NCI-H1694 treated with DMSO at 0.1 percent for 48 hours (cell line): ENCODE data around the gene KIF3B.
"Not testable (repeated sequence)": the region's sequence is repeated elsewhere in the genome, so short reads cannot be mapped to it uniquely, and the experiment has no call there.

ENCODE experiments used
- DNase-seq: peaks from one replicate; lab custom pipeline; 2025; lab: John Stamatoyannopoulos, UW

Gene KIF3B

GRCh38 chr20:32248043-32248442 lies 29.4 kb upstream of the KIF3B start:
- no peak for DNase-seq

DNA sequence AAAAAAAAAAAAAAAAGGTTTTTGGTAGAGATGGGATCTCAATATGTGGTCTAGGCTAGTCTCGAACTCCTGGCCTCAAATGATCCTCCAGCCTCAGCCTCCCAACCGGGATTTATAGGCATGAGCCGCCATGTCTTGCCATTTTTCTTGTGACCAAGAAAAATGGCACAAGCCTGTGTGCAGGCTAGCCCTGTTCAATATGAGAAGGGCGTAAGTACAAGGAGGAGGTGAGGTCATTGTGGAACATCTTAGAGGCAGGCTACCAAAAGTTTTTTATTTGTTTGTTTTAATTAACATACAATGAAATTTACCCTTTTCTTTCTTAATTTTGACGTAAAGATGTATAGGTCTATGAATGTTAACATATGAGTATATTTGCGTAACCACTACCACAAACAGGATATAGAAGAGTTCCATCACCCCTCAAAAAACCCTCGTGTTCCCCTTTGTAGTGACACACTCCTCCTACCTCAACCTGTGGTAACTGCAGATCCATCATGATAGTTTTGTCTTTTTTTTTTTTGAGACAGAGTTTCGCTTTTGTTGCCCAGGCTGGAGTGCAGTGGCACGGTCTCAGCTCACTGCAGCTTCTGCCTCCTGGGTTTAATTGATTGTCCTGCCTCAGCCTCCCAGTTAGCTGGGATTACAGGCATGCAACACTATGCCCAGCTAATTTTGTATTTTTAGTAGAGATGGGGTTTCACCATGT lies 28.3 kb upstream of the KIF3B start:
- DNase-seq, result no peak

- no peak for DNase-seq
Observed at GRCh38 chr20:32251470-32251869, 26.0 kb upstream of the KIF3B start.

- no peak for DNase-seq
Observed at GRCh38 chr20:32252189-32252588, 25.3 kb upstream of the KIF3B start.

- not testable (repeated sequence) for DNase-seq
Observed at GRCh38 chr20:32260973-32261372, 16.5 kb upstream of the KIF3B start.

GRCh38 chr20:32261644-32262043 lies 15.8 kb upstream of the KIF3B start:
- DNase-seq, result no peak

DNA sequence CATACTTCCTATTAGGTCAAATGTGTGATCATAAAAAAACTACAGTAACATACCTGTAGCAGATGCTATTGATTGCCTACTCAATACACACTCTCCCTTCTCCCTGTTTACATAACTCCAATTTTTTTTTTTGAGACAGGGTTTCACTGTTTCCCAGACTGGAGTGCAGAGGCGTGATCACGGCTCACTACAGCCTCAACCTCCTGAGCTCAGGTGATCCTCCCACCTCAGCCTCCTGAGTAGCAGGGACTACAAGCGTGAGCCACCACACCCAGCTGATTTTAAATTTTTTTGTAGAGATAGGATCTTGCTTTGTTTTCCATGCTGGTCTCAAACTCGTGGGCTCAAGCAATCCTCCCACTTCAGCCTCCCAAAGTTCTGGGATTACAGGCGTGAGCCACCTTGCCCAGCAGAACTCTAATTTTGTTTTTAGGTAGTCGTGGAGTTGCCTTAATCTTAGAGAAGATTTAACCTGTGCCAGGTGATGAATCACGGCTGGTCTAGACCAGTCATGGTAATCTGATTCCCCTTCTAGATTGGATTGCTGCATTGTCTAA lies 14.0 kb upstream of the KIF3B start:
- no peak for DNase-seq

DNA sequence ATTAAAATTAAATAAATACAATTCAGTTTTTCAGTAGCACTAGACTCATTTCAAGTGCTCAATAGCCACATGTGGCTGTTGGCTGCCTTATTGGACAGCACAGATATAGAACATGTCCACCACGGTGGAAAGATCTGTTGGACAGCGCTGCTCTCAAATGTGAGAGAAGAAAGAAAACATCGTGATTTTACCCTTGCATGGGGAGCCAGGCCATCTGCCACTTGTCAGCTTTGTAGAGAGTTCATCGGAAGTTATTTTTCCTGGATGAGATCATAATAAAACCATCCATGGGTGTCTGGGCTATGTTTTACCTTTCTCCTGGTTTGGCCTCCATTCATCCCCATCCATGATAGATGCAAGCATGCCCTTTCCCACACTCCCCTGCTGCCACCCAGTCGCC lies 5.8 kb upstream of the KIF3B start:
- DNase-seq, result peak; percentile 22

DNA sequence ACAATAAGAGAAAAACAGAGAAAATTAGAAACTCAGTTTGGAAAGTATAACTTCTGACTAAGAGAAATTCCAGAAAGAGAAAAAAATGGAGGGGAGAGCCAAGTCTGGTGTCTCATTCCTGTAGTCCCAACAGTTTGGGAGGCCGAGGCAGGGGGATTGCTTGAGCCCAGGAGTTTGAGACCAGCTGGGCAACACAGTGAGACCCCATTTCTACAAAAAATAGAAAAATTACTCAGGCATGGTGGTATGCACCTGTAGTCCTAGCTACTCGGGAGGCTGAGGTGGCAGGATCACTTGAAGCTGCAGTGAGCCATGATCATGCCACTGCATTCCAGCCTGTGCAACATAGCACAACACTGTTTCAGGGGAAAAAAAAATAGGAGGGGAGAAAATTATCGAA lies 3.1 kb upstream of the KIF3B start:
- no peak for DNase-seq

- not testable (repeated sequence) for DNase-seq
Observed at GRCh38 chr20:32275163-32275562, 2.3 kb upstream of the KIF3B start.

DNA sequence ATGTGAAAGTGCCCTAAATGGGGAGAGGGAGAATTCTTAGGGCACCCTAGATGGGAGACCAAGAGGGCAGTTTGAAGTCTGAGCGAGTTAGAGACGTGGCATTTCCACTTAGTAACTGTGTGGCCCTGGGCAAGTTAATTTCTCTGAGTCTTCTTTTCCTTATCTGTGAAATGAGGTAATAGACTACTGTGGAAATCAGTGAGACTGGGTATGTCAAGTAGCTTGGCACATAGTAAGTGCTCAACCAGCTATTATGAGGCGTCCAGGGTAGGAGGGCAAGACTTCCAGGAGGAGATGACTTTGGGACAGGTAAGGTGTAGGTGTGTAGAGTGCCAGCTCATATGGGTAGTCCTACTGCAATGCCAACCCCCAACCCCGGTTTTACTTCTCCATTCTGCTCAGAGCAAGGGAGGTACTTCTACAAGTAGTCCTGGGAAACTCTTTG lies 770 bp downstream of the KIF3B start:
- DNase-seq, result no peak

DNA sequence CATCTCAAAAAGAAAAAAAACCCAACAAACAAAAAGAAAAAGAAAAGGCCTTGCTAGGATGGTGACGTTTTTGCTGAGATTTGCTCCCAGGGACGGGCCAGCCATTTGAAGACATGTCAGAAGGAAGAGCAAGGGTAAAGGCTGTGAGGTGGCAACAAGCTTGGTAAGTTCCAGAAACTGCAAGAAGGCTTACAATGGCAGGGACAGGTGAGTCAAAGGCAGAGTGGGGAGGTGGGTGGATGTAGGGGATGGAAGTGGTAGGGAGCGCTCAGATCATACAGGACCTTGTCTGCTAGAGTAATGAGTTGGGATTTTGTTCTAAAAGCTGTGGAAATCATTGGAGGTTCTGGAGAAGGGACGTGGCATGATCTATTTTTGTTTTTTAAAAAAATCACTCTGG lies 4.3 kb downstream of the KIF3B start:
- no peak for DNase-seq

GRCh38 chr20:32282461-32282860 lies 5.0 kb downstream of the KIF3B start:
- peak; percentile 82 for DNase-seq

DNA sequence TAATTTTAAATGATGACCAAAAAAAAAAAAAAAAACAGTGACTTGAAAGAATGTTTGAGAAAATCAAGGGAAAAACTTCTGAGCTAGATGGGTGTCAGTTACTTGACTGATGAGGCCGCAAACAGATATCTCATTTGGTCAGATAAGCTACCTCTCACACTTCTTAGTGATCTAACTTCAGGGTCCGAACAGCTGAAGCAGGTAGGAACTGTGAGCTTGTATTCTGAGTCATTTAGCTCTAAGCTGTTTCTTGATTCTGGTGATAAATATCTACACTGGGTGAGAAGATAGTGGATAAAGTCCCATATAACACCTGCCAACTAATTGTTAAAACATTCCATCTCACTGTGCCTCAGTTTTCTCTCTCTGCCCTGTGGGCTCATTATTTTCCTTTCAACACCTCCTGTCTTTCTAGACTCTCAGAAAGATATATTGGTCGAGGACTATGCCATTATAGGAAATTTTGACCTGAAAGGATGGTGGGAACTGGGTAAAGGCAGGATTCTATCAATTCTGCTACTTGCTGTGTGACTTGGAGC lies 7.7 kb downstream of the KIF3B start:
- DNase-seq, result no peak

DNA sequence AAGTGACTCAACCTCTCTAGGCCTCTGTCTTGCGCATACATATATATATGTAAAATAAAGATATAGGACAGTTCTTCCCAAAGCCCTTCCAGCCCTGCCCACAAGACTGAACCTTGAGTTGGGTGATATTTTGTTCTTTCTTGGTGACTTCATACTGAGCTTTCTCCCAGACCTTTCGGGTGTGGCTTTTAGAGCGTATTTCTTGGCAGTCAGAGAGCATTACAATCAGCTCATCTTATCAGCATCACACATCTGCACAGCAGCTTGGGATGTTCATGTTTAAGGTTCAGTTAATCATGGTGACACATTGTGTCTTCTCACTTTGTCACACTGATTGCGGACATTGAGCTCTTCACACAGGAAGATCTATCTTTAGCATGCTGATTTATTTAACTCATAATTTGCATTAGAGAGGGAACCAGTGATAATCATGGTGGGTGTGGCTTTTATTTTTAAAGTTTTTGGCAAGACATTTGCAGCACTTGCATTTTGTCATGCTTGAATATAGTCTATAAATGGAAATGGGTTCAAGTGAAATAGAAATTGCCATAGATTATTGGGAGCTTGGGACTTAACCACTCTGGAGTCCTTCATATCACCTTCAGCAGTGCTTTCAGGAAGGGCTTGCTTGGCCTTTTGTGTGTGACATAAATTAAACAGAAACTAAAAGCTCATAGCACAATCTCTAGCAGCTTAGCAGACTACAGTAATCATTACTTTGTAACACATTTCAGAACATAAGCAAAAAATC lies 8.3 kb downstream of the KIF3B start:
- DNase-seq, result no peak

- no peak for DNase-seq
Observed at GRCh38 chr20:32287231-32287638, 9.8 kb downstream of the KIF3B start.

DNA sequence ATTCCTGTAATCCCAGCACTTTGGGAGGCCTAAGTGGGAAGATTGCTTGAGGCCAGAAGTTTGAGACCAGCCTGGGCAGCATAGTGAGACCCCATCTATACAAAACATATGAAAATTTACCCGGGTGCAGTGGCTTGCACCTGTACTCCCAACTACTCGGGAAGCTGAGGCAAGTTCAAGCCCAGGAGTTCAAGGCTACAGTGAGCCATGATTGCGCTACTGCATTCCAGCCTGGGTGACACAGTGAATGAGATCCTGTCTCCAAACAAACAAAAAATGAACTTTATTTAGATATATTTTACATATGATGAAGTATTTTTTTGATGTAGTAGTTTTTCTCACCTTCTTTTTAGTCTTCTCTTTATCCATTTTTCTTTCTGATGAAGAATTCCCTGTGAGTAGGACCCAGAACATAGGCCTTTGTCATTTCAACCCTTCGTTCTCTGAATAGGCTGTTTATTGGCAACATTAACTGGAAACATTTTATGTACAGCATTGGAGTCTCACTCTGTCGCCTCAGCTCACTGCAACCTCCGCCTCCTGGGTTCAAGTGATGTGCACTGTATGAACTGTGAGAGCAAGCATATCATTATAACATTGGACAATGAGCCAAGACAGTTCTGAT lies 10.9 kb downstream of the KIF3B start:
- DNase-seq, result no peak

DNA sequence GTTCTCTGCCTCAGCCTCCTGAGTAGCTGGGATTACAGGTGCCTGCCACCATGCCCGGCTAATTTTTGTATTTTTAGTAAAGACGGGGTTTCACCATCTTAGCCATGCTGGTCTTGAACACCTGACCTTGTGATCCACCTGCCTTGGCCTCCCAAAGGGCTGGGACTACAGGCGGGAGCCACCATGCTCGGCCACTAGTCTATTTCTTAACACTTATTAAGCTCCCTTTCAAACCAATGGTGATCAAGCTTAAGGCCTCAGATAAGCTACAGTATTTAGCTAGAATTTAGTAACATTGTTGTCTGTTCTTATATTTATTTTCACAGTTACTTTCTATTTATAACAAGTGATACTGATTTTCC lies 11.8 kb downstream of the KIF3B start:
- DNase-seq, result not testable (repeated sequence)

DNA sequence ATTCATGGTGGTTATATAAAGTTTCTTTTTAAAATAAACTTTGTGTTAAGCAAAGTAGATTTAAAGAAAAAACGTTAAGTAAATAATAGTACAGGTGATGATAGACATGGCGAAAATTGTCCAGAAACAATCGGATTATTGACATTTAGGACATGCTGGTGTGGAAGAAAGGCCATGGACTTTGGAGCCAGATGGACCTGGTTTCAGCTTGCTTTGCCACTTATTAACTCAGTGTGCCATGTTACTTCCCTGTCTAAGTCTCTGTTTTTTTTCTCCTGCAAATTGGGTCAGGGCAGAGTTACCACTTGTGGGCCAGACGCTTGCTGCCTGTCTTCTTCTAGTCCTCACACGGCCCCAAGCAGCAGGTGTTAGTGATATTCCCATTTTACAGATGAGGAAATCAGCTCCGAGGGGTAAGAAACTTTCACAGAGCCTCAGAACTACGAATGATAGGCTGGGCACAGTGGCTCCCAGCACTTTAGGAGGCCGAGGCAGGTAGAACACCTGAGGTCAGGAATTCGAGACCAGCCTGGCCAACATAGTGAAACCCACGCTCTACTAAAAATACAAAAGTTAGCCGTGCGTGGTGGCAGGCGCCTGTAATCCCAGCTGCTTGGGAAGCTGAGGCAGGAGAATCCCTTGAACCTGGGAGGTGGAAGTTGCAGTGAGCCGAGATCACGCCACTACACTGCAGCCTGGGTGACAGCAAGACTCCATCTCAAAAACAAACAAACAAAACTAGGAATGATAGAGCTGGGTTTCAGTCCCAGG lies 12.4 kb downstream of the KIF3B start:
- DNase-seq, result no peak

GRCh38 chr20:32291166-32291565 lies 13.7 kb downstream of the KIF3B start:
- DNase-seq, result no peak

GRCh38 chr20:32292548-32292947 lies 15.1 kb downstream of the KIF3B start:
- DNase-seq, result no peak

DNA sequence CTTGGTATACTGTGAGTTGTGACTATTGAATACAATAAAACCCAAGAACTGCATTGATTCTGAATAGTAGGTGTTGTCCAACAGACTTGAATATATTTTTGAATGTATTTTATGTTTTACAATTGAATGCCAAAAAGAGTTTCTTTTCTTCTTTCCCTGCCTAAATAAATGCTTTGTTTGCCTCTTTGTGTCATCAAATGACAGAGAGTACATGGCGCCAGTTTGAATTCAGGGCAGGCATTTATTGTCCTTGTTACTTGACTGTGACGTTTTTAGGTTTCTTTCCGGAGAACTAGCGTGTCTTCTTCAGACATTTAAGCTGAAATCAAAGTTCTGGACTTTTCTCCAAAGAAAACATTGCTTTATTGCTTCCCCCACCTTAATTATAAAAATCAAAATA lies 16.6 kb downstream of the KIF3B start:
- DNase-seq, result no peak
